ENCODE measurements around the gene HIF3A. TPM values are rescaled to one million over a fixed set of nuclear protein-coding genes. Genes with fewer than 3 reads are reported as not detected.

Gene HIF3A
- total and polyA plus RNA-seq, 2 of the 8 experiments (the other 6 are each of a cell fraction or from before 2014, with no cell fraction given), result 38.6 to 38.8 TPM

- peak; percentile 42; the same call in 1 of the 2 replicates for TF ChIP-seq TEAD4 (IDR thresholded peaks at IDR 0.05; ENCODE audit: low read depth, low read length)
- TF ChIP-seq JUND (IDR thresholded peaks at IDR 0.05; ENCODE audit: low read length), result peak; percentile 62; the same call in 1 of the 2 replicates
- no peak for TF ChIP-seq POU5F1 (IDR thresholded peaks at IDR 0.05; ENCODE audit: low read depth, low read length)
- no peak; the same call in 1 of the 2 replicates for TF ChIP-seq USF2 (IDR thresholded peaks at IDR 0.05; ENCODE audit: low read length)
- 0 out of 4 replicates have a peak, but pooled peaks of 1 of the 2 experiments have one; percentile 30 for TF ChIP-seq HDAC2 (IDR thresholded peaks at IDR 0.05; ENCODE audit: borderline replicate concordance in 1 of 2, low read depth in 2 of 2, low read length in 2 of 2)
- TF ChIP-seq RFX5 (IDR thresholded peaks at IDR 0.05; ENCODE audit: borderline replicate concordance, low read depth, low read length), result no peak
- no peak for TF ChIP-seq SP1 (IDR thresholded peaks at IDR 0.05; ENCODE audit: low read depth, low read length)
- TF ChIP-seq MAFK (IDR thresholded peaks at IDR 0.05; ENCODE audit: low read depth, low read length), result no peak
- TF ChIP-seq EP300 (IDR thresholded peaks at IDR 0.05; ENCODE audit: borderline replicate concordance in 1 of 2, low read depth in 2 of 2, low read length in 2 of 2), result no peak
- TF ChIP-seq, protein P1, sequence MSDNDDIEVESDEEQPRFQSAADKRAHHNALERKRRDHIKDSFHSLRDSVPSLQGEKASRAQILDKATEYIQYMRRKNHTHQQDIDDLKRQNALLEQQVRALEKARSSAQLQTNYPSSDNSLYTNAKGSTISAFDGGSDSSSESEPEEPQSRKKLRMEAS (IDR thresholded peaks at IDR 0.05), result peak; percentile 82
- TF ChIP-seq CHD2 (IDR thresholded peaks at IDR 0.05; ENCODE audit: low read length), result no peak
- no peak for TF ChIP-seq EGR1 (IDR thresholded peaks at IDR 0.05; ENCODE audit: borderline replicate concordance, low read depth, low read length)
- peak; percentile 36; the same call in 1 of the 2 replicates for TF ChIP-seq KDM5A (IDR thresholded peaks at IDR 0.05; ENCODE audit: low read length)
- no peak for TF ChIP-seq FOSL1 (IDR thresholded peaks at IDR 0.05; ENCODE audit: insufficient read depth, low read depth, low read length)
- no peak for TF ChIP-seq RNF2 (IDR thresholded peaks at IDR 0.05; ENCODE audit: borderline replicate concordance, low read depth, low read length, missing control alignments, poor library complexity, severe bottlenecking)
- TF ChIP-seq SIX5 (IDR thresholded peaks at IDR 0.05; ENCODE audit: low read depth, low read length), result no peak; the same call in 1 of the 2 replicates
- TF ChIP-seq EZH2 (IDR thresholded peaks at IDR 0.05; ENCODE audit: low read depth, low read length, severe bottlenecking), result no peak
- peak; percentile 12 for TF ChIP-seq SAP30 (IDR thresholded peaks at IDR 0.05; ENCODE audit: insufficient read depth, insufficient replicate concordance, low read length)
- TF ChIP-seq CEBPB (IDR thresholded peaks at IDR 0.05; ENCODE audit: low read depth, low read length), result no peak
- TF ChIP-seq SIN3A (conservative IDR thresholded peaks at IDR 0.05 in 1 of 2, IDR thresholded peaks at IDR 0.05 in 1 of 2; ENCODE audit: low read depth in 1 of 2, low read length in 2 of 2), result peak in 1 of 2 experiments; percentile 83; a peak in 2 of 4 replicates
- no peak for TF ChIP-seq SP2 (IDR thresholded peaks at IDR 0.05; ENCODE audit: low read length)
- peak; percentile 81 for TF ChIP-seq TBP (IDR thresholded peaks at IDR 0.05; ENCODE audit: low read depth, low read length)
Measured at GRCh38 chr19:46346821-46347571, 50.2 kb downstream of the HIF3A start, which contains the start of gene PPP5C (continued).

All from H1 (cell line).